Endothelial cell of hepatic sinusoid (primary cell): ENCODE measurements around the gene ECSCR.

Experiments
- in situ Hi-C: cut with HindIII; loops from 2 replicates; pipeline ENCODE4 v1.10.0; 2017; ENCODE audit warnings: low sequenced_read_pairs

The ECSCR gene

DNA sequence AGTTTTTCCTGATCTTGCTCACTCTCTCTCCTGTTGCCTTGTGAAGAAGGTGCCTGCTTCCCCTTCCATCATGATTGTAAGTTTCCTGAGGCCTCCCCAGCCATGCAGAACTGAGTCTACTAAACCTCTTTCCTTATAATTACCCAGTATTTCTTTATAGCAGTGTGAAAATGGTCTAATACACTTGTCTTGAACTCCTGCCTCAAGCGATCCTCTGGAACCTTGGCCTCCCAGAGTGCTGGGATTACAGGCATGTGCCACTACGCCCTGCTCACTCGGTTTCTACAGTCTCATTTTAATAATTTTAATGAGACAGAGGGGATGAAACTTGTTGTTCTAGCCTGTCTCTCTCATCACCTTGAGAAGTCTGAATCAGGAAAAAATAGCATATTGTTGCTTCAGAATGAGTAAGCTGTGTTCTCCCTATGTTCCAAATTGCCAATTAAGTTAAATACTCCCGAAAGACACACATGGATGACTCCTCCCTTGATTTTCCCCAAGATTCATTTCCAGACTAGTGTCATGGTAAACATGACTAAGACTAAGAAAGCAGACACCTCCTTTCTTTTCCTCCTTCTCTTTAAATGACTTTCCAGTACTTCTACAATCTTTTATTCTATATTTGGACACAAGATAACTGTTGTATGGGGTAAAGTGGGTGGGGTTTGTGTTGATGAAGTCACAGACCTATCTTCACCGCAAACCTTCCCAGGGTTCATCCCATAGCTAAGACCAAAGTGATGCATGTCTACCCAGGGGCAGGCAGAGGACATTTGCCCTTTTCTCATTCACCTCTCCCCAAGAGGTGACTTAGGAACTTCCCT is 15.4 kb downstream of the ECSCR start:
- in situ Hi-C loops, result loop anchor here (25.0 kb wide), 1 partner anchor 315 kb away; no protein-coding TSS in a partner anchor

DNA sequence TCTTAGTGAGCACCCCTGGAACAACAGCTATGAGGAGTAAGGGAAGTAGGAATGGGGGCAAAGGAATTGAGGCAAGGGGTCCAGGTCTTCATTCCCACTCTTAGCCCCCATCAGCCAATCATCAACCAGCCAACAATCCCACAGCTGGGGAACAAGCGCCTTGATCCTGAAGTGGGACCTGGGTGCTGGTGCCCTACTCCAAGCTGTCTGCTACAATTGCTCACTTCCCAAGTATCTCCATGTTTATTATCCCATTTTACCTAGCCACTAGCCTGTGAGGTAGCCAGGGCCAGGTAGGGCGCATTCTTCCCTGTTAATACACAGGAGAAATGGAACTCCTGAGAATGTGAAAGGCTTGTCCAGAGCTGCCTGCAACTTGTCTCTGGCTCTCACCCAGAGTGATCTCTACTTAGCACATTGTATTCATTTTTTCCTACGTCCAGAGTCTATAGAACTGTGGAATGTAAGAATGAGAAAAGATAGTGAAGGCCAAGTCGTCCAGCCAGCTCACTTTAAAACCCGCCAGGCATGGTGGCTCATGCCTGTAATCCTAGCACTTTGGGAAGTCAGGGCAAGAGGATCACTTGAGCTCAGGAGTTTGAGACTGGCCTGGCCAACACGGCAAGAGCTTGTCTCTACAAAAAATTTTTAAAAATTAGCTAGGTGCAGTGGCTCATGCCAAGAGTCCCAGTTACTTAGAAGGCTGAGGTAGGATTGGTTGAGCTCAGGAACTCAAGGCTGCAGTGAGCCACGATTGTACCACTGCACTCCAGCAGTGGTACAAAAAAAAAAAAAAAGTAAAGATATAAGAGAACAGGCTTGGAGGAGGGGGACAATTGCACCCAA is 17.0 kb downstream of the ECSCR start:
- in situ Hi-C loops, result loop anchor here (25.0 kb wide), 1 partner anchor 317 kb away; no protein-coding TSS in a partner anchor

DNA sequence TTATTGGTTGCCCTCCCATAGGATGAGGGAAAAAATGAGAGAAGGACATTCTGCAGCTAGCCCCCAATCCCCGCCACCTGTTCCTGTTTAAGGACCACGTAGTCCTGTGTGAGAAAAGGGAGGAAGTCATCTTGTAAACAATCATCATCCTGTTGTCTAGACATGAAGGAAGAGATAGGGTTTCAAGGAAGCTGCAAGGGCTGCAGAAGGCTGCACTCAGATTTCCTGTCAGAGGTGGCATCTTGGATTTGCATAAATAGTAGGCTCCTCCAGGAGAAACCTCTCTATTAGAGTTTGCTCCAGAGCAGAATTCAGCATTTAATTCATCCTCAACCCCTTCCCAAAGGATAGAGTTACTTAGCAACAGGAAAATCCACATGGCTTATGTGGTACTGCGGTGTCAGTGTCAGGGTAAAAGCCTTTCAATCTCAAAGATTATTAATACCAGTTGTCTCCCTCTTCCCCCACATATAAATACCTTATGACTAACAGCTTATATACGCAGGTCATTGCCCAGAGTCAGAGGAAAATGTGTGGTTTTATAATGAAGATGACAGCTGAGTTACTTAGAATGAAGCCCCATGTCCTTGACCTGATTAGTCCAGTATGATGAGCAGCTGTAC is 18.6 kb downstream of the ECSCR start:
- in situ Hi-C loops, result loop anchor here (25.0 kb wide), 1 partner anchor 318 kb away; no protein-coding TSS in a partner anchor

- in situ Hi-C loops, result loop anchor here (25.0 kb wide), 1 partner anchor 322 kb away; no protein-coding TSS in a partner anchor
Observed at GRCh38 chr5:139440416-139440815, 22.1 kb downstream of the ECSCR start.

- in situ Hi-C loops, result loop anchor here (5.0 to 25.0 kb wide), 3 partner anchors 58 to 323 kb away; no protein-coding TSS in a partner anchor
Observed at GRCh38 chr5:139439013-139439903, 23.3 kb downstream of the ECSCR start, which contains the start of gene DNAJC18. DNAJC18 (minus strand) TSS chr5:139439525; CDS start chr5:139439445, 80 bp downstream.

DNA sequence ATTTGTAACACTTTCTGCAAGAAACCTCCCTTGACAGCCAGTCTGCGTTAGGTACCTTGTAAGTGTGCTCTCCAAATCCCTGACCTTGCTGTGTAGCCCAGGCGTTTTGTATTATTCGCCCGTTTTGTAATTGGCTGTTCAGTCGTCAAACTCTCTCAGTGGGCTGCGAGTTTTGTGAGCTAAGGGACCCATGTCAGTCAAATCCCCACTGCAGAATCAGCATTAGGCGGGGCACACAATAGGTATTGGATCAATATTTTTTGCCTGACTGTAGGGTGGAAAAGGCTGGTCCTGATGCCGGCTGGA is 23.9 kb downstream of the ECSCR start:
- in situ Hi-C loops, result loop anchor here (5.0 to 25.0 kb wide), 3 partner anchors 59 to 324 kb away; no protein-coding TSS in a partner anchor

DNA sequence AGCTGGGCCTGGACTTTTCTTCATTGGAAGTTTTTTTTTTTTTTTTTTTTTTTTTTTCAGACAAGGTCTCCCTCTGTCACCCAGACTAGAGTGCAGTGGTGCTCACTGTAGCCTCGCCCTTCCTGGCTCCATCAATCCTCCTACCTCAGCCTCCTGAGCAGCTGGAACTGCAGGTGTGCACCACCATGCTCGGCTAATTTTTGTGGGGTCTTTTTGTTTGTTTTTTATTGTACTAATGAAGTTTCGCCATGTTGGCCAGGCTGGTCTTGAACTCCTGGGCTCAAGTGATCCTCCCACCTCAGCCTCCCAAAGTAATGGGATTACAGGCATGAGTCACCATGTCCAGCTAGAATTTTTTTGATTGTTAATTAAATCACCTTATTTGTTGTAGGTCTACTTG is 26.9 kb downstream of the ECSCR start:
- in situ Hi-C loops, result loop anchor here (5.0 to 25.0 kb wide), 3 partner anchors 62 to 327 kb away; no protein-coding TSS in a partner anchor

DNA sequence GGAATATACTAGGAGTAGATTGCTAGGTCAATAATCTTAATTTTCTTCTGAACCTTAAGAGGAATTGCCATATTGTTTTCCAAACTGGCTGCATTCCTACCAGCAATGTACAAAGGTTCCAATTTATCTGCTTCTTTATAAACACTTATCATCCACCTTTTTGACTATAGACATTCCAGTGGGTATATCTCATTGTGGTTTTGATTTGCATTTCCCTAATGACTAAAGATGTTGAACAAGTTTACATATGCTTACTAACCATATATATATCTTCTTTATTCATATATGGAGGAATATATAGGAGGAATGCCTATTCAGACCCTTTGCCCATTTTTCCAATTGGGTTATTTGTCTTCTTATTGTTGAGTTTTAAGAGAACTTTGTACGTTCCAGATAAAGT is 30.8 kb downstream of the ECSCR start:
- in situ Hi-C loops, result loop anchor here (25.0 kb wide), 1 partner anchor 331 kb away; no protein-coding TSS in a partner anchor

GRCh38 chr5:139430015-139430414 is 32.5 kb downstream of the ECSCR start:
- in situ Hi-C loops, result loop anchor here (25.0 kb wide), 1 partner anchor 332 kb away; no protein-coding TSS in a partner anchor

DNA sequence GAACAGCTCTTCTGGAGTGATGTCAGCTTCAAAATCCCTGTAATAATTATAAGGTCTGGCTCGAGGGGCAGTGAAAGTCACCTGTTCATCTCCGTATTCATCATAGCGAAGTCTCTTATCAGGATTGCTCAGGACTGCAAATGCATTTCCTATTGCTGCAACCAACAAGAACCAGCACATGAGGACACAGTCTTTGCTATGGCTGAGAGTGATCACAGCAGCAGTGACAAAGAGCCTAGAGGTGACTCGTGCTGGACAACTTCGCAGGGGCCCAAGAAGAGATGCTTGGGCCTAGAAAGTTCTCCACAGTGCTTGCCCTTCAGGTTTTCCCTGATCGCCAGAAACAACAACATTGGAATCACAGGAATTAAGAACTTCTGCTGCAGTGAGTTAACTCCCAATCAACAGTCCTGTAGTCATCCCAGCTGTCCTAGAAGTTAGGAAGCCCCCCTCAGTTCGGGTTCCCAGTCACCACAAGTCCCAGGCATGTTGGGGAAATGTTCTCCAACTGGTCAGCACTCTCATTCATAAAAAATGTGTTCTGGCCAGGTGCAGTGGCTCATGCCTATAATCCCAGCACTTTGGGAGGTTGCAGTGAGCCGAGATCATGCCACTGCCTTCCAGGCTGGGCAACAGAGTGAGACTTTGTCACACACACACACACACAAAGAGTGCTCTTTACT is 36.2 kb downstream of the ECSCR start:
- in situ Hi-C loops, result loop anchor here (25.0 kb wide), 1 partner anchor 336 kb away; no protein-coding TSS in a partner anchor

DNA sequence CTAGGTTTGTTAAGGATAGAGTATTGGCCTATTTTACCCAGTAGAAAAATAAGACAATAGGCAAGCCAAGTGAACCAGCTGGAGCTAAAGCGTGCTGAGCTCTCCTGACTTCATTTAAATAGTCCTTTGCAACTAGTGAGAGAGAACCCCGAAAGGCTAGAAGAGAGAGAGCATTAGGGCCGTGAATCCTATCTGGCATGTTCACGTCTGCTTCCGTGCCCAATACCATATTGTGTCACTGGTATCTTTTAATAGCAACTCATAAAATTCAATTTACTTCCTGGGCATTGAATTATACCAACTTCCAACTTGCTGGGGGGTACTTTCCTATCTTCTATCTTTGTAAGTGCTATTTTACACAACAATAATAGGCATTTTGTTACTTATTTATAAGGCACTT is 37.0 kb downstream of the ECSCR start:
- in situ Hi-C loops, result loop anchor here (25.0 kb wide), 1 partner anchor 337 kb away; no protein-coding TSS in a partner anchor

DNA sequence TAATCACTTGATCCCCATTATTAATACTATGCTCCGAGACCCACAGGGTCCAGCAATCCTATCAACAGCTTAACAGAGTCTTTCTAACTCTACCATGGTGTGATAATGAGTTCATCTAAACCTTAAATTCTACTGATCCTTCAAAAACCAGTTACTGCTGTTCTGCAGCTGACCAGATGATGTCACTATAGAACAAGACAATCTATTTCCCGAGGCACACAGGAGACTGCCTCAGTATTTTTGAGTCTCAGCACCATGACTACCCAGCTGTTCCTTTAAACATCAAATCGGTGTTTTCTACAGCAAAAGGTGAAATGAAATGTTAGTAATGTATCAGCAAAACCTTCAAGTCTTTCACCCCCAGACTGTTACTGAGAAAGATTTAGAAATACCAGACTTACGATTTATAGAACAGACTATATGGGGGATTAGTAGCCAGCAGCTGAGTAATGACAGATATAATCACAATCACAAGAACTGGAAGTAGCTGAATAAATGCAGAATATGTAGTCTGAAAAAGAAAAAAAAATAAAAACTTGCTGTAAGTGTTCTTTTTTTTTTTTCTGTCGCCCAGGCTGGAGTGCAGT is 40.1 kb downstream of the ECSCR start:
- in situ Hi-C loops, result no loop called here

- in situ Hi-C loops, result no loop called here
Observed at GRCh38 chr5:139419226-139420192, 43.0 kb downstream of the ECSCR start.

DNA sequence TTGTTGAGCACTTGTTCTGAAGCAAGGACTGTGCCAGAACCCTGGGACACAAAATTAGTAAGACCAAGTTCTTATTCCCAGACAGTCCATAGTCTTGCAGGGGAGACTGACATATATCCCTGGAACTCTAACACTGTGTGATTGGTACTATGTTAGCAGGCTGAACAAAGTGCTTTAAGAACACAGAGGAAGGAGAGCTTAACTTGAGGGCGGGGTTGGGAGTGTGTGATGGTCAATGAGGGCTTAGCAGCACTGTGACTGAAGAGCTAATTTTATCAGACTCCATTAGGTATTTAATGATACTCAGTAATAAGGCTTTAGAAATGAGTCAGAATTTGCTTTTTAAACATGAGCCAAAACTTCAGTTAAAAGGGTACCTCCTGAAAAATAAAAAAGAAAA is 43.8 kb downstream of the ECSCR start:
- in situ Hi-C loops, result no loop called here

GRCh38 chr5:139417214-139417613 is 45.3 kb downstream of the ECSCR start:
- in situ Hi-C loops, result no loop called here

GRCh38 chr5:139416651-139417050 is 45.9 kb downstream of the ECSCR start:
- in situ Hi-C loops, result no loop called here

GRCh38 chr5:139415869-139416268 is 46.7 kb downstream of the ECSCR start:
- in situ Hi-C loops, result no loop called here
